ENCODE data around the gene ZNF280B.

- TF ChIP-seq, protein P1, sequence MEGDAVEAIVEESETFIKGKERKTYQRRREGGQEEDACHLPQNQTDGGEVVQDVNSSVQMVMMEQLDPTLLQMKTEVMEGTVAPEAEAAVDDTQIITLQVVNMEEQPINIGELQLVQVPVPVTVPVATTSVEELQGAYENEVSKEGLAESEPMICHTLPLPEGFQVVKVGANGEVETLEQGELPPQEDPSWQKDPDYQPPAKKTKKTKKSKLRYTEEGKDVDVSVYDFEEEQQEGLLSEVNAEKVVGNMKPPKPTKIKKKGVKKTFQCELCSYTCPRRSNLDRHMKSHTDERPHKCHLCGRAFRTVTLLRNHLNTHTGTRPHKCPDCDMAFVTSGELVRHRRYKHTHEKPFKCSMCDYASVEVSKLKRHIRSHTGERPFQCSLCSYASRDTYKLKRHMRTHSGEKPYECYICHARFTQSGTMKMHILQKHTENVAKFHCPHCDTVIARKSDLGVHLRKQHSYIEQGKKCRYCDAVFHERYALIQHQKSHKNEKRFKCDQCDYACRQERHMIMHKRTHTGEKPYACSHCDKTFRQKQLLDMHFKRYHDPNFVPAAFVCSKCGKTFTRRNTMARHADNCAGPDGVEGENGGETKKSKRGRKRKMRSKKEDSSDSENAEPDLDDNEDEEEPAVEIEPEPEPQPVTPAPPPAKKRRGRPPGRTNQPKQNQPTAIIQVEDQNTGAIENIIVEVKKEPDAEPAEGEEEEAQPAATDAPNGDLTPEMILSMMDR (IDR thresholded peaks at IDR 0.05; ENCODE audit: low read length): no peak
- no peak for TF ChIP-seq EZH2 (IDR thresholded peaks at IDR 0.05; ENCODE audit: borderline replicate concordance, low read length)
These were observed 24.5 kb downstream of the ZNF280B start for GRCh38 chr22:22484023-22484422.

All from OCI-LY1 (cell line).